ENCODE results near the gene OLIG1.

DNA sequence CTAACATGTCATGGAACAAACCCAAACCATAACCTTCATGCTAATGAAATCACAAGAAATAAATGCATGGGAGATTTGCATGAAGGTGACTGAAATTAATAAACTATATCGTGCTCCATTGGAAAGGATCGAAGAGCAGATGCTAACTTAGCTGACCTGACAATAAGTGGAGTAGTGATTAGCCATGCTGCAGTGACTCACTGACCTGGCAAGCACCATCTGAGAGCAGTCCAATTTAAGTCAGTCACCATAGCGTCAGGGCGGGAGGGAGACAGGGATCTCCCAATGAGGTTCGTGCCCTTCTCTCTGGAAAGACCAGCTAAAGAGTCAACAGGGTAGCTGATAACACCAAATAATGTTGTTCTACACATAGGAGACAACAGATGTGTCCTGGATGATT, 22.7 kb upstream of the OLIG1 start:
- TF ChIP-seq CTCF (conservative IDR thresholded peaks at IDR 0.05; ENCODE audit: low read depth, low read length) (no peak), EZH2 (IDR thresholded peaks at IDR 0.05; ENCODE audit: low read length, unreplicated experiment) (no peak), EZH2phosphoT487 (IDR thresholded peaks at IDR 0.05; ENCODE audit: borderline replicate concordance, low read length) (no peak)

All from PC-3 (cell line).